ENCODE results near the gene FGFBP2.

FGFBP2 gene

GRCh38 chr4:15935504-15936402 lies 27.2 kb downstream of the FGFBP2 start:
- H3K36me3 ChIP-seq (replicated peaks; ENCODE audit: insufficient read depth, low read length), result no peaks in the 10 kb centered on the region
- H3K9me3 ChIP-seq (replicated peaks; ENCODE audit: insufficient read depth, low read length), result no peaks in the 10 kb centered on the region
- H3F3A ChIP-seq (ENCODE audit: insufficient read depth, low read length), result no peaks in the 10 kb centered on the region
- no peak overlapping the region for H3K9ac ChIP-seq (ENCODE audit: low read length)
- no peaks in the 10 kb centered on the region for H4K20me1 ChIP-seq (ENCODE audit: insufficient read depth, low read length)
- DNase-seq, result no peak
- no peak overlapping the region for H3K4me2 ChIP-seq (ENCODE audit: low read depth, low read length)
- no peak for TF ChIP-seq CTCF (IDR thresholded peaks at IDR 0.05; ENCODE audit: low read length)
- TF ChIP-seq EZH2 (optimal IDR thresholded peaks at IDR 0.05; ENCODE audit: low read depth, low read length), result no peak
- no peak for TF ChIP-seq EZH2phosphoT487 (IDR thresholded peaks at IDR 0.05; ENCODE audit: low read length)
- H3K9me2 ChIP-seq (replicated peaks; ENCODE audit: insufficient read depth, low read length), result no peaks in the 10 kb centered on the region
- H3K4me3 ChIP-seq (ENCODE audit: low read length), result no peak overlapping the region
- H3K79me2 ChIP-seq (ENCODE audit: low read length), result no peaks in the 10 kb centered on the region
- H3K27ac ChIP-seq (ENCODE audit: low read length), result no peak overlapping the region
- no peaks in the 10 kb centered on the region for H3K4me1 ChIP-seq (ENCODE audit: low read length)
- no peak overlapping the region for H2AFZ ChIP-seq (ENCODE audit: low read length)
- no peaks in the 10 kb centered on the region for H3K27me3 ChIP-seq (replicated peaks; ENCODE audit: insufficient read depth, low read length)

- Histone ChIP-seq H3K4me2 (ENCODE audit: low read depth, low read length) (no peak overlapping the region), H3K27me3 (replicated peaks; ENCODE audit: insufficient read depth, low read length) (no peaks in the 10 kb centered on the region), H3K9me2 (replicated peaks; ENCODE audit: insufficient read depth, low read length) (no peaks in the 10 kb centered on the region), H3K27ac (ENCODE audit: low read length) (no peak overlapping the region), H3K9ac (ENCODE audit: low read length) (no peak overlapping the region), H4K20me1 (ENCODE audit: insufficient read depth, low read length) (no peaks in the 10 kb centered on the region), H3F3A (ENCODE audit: insufficient read depth, low read length) (no peaks in the 10 kb centered on the region), H3K4me1 (ENCODE audit: low read length) (no peaks in the 10 kb centered on the region), H2AFZ (ENCODE audit: low read length) (no peak overlapping the region), H3K4me3 (ENCODE audit: low read length) (no peak overlapping the region), H3K79me2 (ENCODE audit: low read length) (no peaks in the 10 kb centered on the region), H3K36me3 (replicated peaks; ENCODE audit: insufficient read depth, low read length) (no peaks in the 10 kb centered on the region), H3K9me3 (replicated peaks; ENCODE audit: insufficient read depth, low read length) (no peaks in the 10 kb centered on the region)
- no peak for TF ChIP-seq CTCF (IDR thresholded peaks at IDR 0.05; ENCODE audit: low read length)
- TF ChIP-seq EZH2phosphoT487 (IDR thresholded peaks at IDR 0.05; ENCODE audit: low read length), result no peak
- TF ChIP-seq EZH2 (optimal IDR thresholded peaks at IDR 0.05; ENCODE audit: low read depth, low read length), result no peak
- DNase-seq, result no peak
Observed at GRCh38 chr4:15934259-15934658, 28.7 kb downstream of the FGFBP2 start.

GRCh38 chr4:15931451-15932210 lies 31.3 kb downstream of the FGFBP2 start:
- H3K4me2 ChIP-seq (ENCODE audit: low read depth, low read length), result no peak overlapping the region
- H4K20me1 ChIP-seq (ENCODE audit: insufficient read depth, low read length), result no peaks in the 10 kb centered on the region
- H3K9me3 ChIP-seq (replicated peaks; ENCODE audit: insufficient read depth, low read length), result no peaks in the 10 kb centered on the region
- no peak overlapping the region for H2AFZ ChIP-seq (ENCODE audit: low read length)
- H3K9ac ChIP-seq (ENCODE audit: low read length), result no peak overlapping the region
- DNase-seq, result no peak
- no peak overlapping the region for H3K4me3 ChIP-seq (ENCODE audit: low read length)
- no peak overlapping the region for H3K27ac ChIP-seq (ENCODE audit: low read length)
- no peaks in the 10 kb centered on the region for H3K4me1 ChIP-seq (ENCODE audit: low read length)
- no peaks in the 10 kb centered on the region for H3K27me3 ChIP-seq (replicated peaks; ENCODE audit: insufficient read depth, low read length)
- TF ChIP-seq CTCF (IDR thresholded peaks at IDR 0.05; ENCODE audit: low read length) (no peak), EZH2 (optimal IDR thresholded peaks at IDR 0.05; ENCODE audit: low read depth, low read length) (no peak), EZH2phosphoT487 (IDR thresholded peaks at IDR 0.05; ENCODE audit: low read length) (no peak)
- H3K36me3 ChIP-seq (replicated peaks; ENCODE audit: insufficient read depth, low read length), result no peaks in the 10 kb centered on the region
- no peaks in the 10 kb centered on the region for H3K9me2 ChIP-seq (replicated peaks; ENCODE audit: insufficient read depth, low read length)
- no peaks in the 10 kb centered on the region for H3K79me2 ChIP-seq (ENCODE audit: low read length)
- no peaks in the 10 kb centered on the region for H3F3A ChIP-seq (ENCODE audit: insufficient read depth, low read length)

Measured in MM.1S (cell line).